Forelimb muscle (tissue), 1 donor: Measurements from ENCODE around the gene C17orf50. TPM values are rescaled to one million over a fixed set of nuclear protein-coding genes. Genes with fewer than 3 reads are reported as not detected.

Source experiments
- polyA plus RNA-seq: library from polyadenylated mRNA; unstranded; fragments of 120-200 nt; gene quantifications from one replicate; pipeline ENCODE4 v1.2.1, GENCODE V29; 2013; ENCODE audit not compliant: insufficient read length

The C17orf50 gene
- polyA plus RNA-seq, 1 donor: not detected

Other genes starting within 250 kb of the C17orf50 start
- gene SLFN12L, start 223.2 kb upstream of the C17orf50 start, polyA plus RNA-seq: not detected
- gene SLFN14, start 200.1 kb upstream of the C17orf50 start, polyA plus RNA-seq: 0.24 TPM
- 7.1 TPM for gene PEX12, start 182.3 kb upstream of the C17orf50 start, polyA plus RNA-seq
- gene AP2B1, start 173.6 kb upstream of the C17orf50 start, polyA plus RNA-seq: 75.0 TPM
- gene RASL10B, start 29.2 kb upstream of the C17orf50 start, polyA plus RNA-seq: 3.1 TPM
- not detected for gene GAS2L2, start 7.6 kb upstream of the C17orf50 start, polyA plus RNA-seq
- gene MMP28, start 34.8 kb downstream of the C17orf50 start, polyA plus RNA-seq: 3.6 TPM
- gene TAF15, start 48.6 kb downstream of the C17orf50 start, polyA plus RNA-seq: 110 TPM
- 0.10 TPM for gene HEATR9, start 108.0 kb downstream of the C17orf50 start, polyA plus RNA-seq
- 1.2 TPM for gene CCL5, start 119.5 kb downstream of the C17orf50 start, polyA plus RNA-seq
- 0.28 TPM for gene RDM1, start 169.9 kb downstream of the C17orf50 start, polyA plus RNA-seq
- gene LYZL6, start 182.8 kb downstream of the C17orf50 start, polyA plus RNA-seq: not detected
- 0.39 TPM for gene CCL16, start 220.6 kb downstream of the C17orf50 start, polyA plus RNA-seq
- gene CCL14, start 225.8 kb downstream of the C17orf50 start, polyA plus RNA-seq: 34.6 TPM
- gene CCL15, start 240.7 kb downstream of the C17orf50 start, polyA plus RNA-seq: not detected